Measurements from ENCODE around the gene APOO. TPM values are rescaled to one million over a fixed set of nuclear protein-coding genes. Genes with fewer than 3 reads are reported as not detected.

The APOO gene
- total and polyA plus RNA-seq, 2 of the 4 experiments (the other 2 are of a cell fraction) = 9.0 to 14.2 TPM

- no peak for ATAC-seq (ENCODE audit: low read depth)
- Histone ChIP-seq H4K20me1 (ENCODE audit: insufficient read depth, low read length) (no peaks in the 10 kb centered on the region), H4K91ac (ENCODE audit: insufficient read depth, low read depth, low read length) (no peak overlapping the region), H4K8ac (ENCODE audit: low read depth in 2 of 2, low read length in 2 of 2) (no peak overlapping the region), H3K4me1 (ENCODE audit: control insufficient read depth, insufficient read depth, low read length) (no peaks in the 10 kb centered on the region), H3K27me3 (ENCODE audit: control insufficient read depth, insufficient read depth, low read length) (no peaks in the 10 kb centered on the region), H3K18ac (ENCODE audit: low read depth, low read length) (no peak overlapping the region), H2BK15ac (ENCODE audit: low read depth, low read length) (no peak overlapping the region), H3K27ac (ENCODE audit: insufficient read depth, low read length) (no peak overlapping the region), H3K14ac (replicated peaks; ENCODE audit: low read depth, low read length) (no peak overlapping the region), H3K23ac (ENCODE audit: low read depth, low read length) (no peak overlapping the region), H4K5ac (ENCODE audit: low read depth, low read length) (no peak overlapping the region), H2AFZ (replicated peaks; ENCODE audit: low read length, poor library complexity) (peak overlapping the region; percentile 49), H3K36me3 (ENCODE audit: control insufficient read depth, insufficient read depth, low read length) (no peaks in the 10 kb centered on the region), H2BK5ac (ENCODE audit: low read depth, low read length, poor library complexity, severe bottlenecking) (no peak overlapping the region), H3K9me3 (ENCODE audit: control insufficient read depth, insufficient read depth, low read length) (no peaks in the 10 kb centered on the region), H3K79me1 (ENCODE audit: low read depth in 1 of 2, low read length in 2 of 2) (no peaks in the 10 kb centered on the region), H3K4me2 (ENCODE audit: low read depth, low read length) (no peak overlapping the region), H3K9me1 (ENCODE audit: insufficient read depth, low read length) (peaks cover 3% of the 10 kb centered on the region; the same call in 1 of the 2 replicates), H3K4ac (ENCODE audit: low read depth, low read length) (no peak overlapping the region), H2BK120ac (ENCODE audit: low read depth, low read length) (no peak overlapping the region), H3K9ac (ENCODE audit: low read depth, low read length) (no peak overlapping the region), H3K56ac (ENCODE audit: extremely low read depth, insufficient read depth, low read length) (no peak overlapping the region), H2AK9ac (replicated peaks; ENCODE audit: low read depth, low read length, poor library complexity) (no peak overlapping the region), H2BK20ac (ENCODE audit: low read depth, low read length) (no peak overlapping the region), H2AK5ac (ENCODE audit: low read depth, low read length) (no peak overlapping the region), H3K4me3 (ENCODE audit: insufficient read depth, low read depth, low read length) (no peak overlapping the region)
- ChIA-PET CTCF (interaction anchor here (1.5 kb wide), 1 partner anchor 10 kb away, joined by 5 read pairs; no protein-coding TSS in a partner anchor), POLR2A (ENCODE audit: unreplicated experiment) (interaction anchor here (0.7 kb wide), 1 partner anchor 12 kb away, joined by 15 read pairs; no protein-coding TSS in a partner anchor)
- DNase-seq = no peak
- in situ Hi-C loops (cut with MboI; ENCODE audit: low sequenced_read_pairs) (no loop called here), dilution Hi-C loops (cut with HindIII; ENCODE audit: low sequenced_read_pairs, unreplicated experiment) (no loop called here), intact Hi-C loops (cut with micrococcal nuclease) (no loop called here)
- WGBS, 2 experiments (ENCODE audit: extremely low coverage in 2 of 2, insufficient read length in 1 of 2) = no CpG with 5 or more reads among the region's 4 CpGs
- TF ChIP-seq RCOR1 (IDR thresholded peaks at IDR 0.05; ENCODE audit: insufficient replicate concordance, low read length) (no peak), RAD21 (IDR thresholded peaks at IDR 0.05; ENCODE audit: low read length) (no peak), FOS (IDR thresholded peaks at IDR 0.05; ENCODE audit: low read depth, low read length) (no peak), RFX5 (IDR thresholded peaks at IDR 0.05; ENCODE audit: low read depth, low read length) (no peak), POLR2A (IDR thresholded peaks at IDR 0.05; ENCODE audit: low read depth, low read length) (no peak), NFE2L2 (IDR thresholded peaks at IDR 0.05; ENCODE audit: low read depth, low read length) (no peak), USF2 (IDR thresholded peaks at IDR 0.05; ENCODE audit: low read depth, low read length) (no peak), CHD1 (IDR thresholded peaks at IDR 0.05; ENCODE audit: low read depth, low read length) (no peak)
- TF ChIP-seq, protein P1, sequence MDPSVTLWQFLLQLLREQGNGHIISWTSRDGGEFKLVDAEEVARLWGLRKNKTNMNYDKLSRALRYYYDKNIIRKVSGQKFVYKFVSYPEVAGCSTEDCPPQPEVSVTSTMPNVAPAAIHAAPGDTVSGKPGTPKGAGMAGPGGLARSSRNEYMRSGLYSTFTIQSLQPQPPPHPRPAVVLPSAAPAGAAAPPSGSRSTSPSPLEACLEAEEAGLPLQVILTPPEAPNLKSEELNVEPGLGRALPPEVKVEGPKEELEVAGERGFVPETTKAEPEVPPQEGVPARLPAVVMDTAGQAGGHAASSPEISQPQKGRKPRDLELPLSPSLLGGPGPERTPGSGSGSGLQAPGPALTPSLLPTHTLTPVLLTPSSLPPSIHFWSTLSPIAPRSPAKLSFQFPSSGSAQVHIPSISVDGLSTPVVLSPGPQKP (IDR thresholded peaks at IDR 0.05; ENCODE audit: borderline replicate concordance, low read depth, low read length) = no peak
- no TSS peak for BruUV-seq (replicated peaks)
These were observed 53.6 kb downstream of the APOO start for GRCh38 chrX:23854122-23854521.
